Erythroblast (primary cell): ENCODE data around the gene ZNF594.

Source experiments
- GATA1 ChIP-seq: IDR thresholded peaks from 2 replicates; pipeline ENCODE4 v1.6.1; 2011; ENCODE audit warnings: low read depth, mild to moderate bottlenecking, control low read depth, low read length, moderate library complexity
- POLR2A ChIP-seq: IDR thresholded peaks from 2 replicates; pipeline ENCODE4 v1.6.1; 2011; ENCODE audit warnings: mild to moderate bottlenecking, low read length

- TF ChIP-seq POLR2A (no peak), GATA1 (no peak)
These were observed 55.7 kb downstream of the ZNF594 start for GRCh38 chr17:5135726-5136579.
